DMS114 treated with DMSO at 0.1 percent for 48 hours (cell line): ENCODE results near the gene INSYN1.
A peak's percentile ranks its signal among the peaks of the same experiment; 100 is the strongest.

Experiments used
- DNase-seq: peaks from one replicate; lab custom pipeline; 2025; ENCODE audit not compliant: unreplicated experiment; lab: John Stamatoyannopoulos, UW

The INSYN1 gene

DNA sequence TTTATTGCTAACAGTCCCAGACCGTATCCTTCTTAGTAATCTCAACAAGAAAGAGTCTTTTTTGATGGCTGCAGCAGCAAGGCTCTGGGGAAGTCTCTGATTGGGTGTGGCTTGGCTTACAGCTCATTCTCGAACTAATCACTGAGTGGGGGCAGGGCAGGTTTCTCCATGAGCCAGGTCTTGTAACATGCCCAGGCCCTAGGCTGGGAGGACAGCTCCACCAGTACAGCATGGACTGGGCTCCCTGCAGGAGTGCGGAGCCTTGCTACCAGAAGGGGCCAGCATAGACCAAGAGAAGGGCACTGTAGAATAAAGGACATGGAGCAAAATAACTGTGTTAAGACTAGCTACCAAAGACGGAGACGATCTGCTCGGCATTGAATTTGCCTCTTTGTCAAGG, 61.8 kb downstream of the INSYN1 start:
- peak; percentile 29 for DNase-seq

DNA sequence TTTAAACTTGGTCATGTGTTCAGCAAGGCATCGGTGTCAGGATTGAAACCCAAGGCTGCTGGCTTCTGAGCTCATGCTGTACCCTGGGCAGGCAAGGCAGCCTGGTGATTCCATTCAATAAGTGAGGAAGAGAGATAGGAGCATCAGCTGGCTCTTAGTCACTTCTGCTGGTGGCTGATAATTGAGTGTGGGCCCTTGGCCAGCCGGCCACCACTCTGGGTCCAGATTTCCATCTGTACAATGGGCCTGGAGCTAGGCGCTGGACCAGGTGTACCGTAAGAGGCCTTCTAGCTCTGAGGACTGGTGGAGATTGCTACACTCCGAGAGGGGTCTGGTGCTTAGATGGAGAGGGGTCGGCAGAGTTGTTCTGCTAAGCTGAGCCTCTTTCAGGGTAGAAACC, 64.7 kb downstream of the INSYN1 start:
- no peak for DNase-seq

DNA sequence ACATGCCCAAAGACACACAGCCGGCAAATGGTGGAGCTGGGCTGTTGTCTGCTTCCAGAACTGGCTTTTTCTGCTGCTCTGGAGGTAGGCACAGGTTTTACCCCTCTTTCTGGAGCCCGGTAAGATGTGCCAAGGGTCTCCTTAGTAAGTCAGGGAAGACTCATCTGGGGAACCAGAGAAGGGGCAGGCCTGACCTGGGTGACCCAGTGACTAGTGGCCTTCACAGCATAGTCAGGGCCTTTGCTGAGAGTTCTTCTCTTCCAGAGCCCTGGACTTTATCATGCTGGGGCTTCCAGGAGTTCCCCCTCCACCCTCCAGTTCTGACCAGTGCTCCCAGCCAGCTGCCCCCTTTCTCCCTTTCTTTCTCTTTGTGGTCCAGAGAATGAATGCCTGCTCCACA, 65.8 kb downstream of the INSYN1 start:
- no peak for DNase-seq

DNA sequence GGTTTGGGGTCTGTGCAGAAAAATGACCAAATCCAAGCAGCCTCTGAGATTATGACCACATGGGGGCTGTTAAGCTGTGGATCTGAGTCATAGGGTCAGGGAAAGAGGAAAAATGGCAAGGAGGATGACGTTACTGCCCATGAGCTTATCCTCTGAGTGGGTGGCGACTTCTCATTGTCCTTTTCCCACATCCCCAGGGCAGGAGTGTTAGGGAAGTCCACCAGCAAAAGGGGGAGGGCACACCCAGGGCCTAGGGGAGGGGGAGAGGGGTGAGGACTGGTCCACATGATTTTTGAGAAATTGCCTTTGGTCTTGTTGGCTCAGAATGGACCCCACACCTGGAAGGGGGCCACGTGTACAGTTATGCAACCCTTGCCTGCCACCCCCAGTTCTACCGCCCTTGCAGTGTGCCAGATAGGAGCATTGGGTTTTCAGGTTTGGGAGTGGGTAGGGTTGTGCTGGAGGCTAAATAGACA, 66.3 kb downstream of the INSYN1 start:
- no peak for DNase-seq

DNA sequence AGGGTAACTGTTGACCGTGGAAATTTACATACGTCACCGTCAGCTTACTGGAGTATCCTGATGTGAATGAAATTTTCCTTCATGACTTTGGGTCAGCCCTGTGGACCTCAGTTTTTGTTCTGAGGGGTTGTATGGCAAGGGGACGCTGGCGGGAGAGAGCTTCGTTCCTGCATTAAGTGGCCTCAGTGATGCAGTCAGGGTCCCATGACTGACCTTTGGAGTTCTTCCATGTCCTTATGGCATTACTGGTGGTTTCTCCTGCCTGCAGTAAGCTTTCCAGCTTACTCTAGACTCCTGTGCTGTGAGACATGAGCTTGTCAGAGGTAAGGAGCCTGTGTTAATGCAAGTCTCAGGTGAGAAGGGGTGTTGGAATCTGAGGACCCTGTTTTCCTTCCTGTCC, 67.2 kb downstream of the INSYN1 start:
- DNase-seq, result no peak
